A172 (cell line): Measurements from ENCODE around the gene PTMS. TPM values are rescaled to one million over a fixed set of nuclear protein-coding genes. Genes with fewer than 3 reads are reported as not detected.

Experiments used
- DNase-seq: peaks from one replicate; pipeline ENCODE4 v3.0.0-alpha.2; 2015; ENCODE audit warnings: low spot score
- total RNA-seq: library from RNA; depleted of rRNA; stranded (reverse); fragments of >200 nt; shearing (Covaris generic); gene quantifications from 2 replicates; pipeline ENCODE4 v1.2.3, GENCODE V29; 2014

PTMS gene
- total RNA-seq, 1 experiment from 2014 or later = 86.8 TPM

DNA sequence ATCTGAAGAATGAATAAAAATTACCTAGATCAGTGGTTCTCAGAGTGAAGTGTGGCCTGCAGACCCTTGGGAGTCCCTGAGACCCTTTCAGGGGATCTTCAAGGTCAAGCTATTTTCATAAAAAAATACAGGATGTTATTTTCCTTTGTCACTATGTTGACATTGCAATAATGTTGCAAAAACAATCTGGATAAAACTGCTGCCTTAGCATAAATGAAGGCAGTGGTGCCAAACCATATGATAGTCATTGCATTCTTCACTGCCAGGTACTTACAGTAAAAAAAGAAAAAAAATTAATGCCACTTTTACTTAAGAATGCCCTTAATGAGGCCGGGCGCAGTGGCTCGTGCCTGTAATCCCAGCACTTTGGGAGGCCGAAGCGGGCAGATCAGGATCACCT lies 21.1 kb downstream of the PTMS start:
- DNase-seq = no peak

DNA sequence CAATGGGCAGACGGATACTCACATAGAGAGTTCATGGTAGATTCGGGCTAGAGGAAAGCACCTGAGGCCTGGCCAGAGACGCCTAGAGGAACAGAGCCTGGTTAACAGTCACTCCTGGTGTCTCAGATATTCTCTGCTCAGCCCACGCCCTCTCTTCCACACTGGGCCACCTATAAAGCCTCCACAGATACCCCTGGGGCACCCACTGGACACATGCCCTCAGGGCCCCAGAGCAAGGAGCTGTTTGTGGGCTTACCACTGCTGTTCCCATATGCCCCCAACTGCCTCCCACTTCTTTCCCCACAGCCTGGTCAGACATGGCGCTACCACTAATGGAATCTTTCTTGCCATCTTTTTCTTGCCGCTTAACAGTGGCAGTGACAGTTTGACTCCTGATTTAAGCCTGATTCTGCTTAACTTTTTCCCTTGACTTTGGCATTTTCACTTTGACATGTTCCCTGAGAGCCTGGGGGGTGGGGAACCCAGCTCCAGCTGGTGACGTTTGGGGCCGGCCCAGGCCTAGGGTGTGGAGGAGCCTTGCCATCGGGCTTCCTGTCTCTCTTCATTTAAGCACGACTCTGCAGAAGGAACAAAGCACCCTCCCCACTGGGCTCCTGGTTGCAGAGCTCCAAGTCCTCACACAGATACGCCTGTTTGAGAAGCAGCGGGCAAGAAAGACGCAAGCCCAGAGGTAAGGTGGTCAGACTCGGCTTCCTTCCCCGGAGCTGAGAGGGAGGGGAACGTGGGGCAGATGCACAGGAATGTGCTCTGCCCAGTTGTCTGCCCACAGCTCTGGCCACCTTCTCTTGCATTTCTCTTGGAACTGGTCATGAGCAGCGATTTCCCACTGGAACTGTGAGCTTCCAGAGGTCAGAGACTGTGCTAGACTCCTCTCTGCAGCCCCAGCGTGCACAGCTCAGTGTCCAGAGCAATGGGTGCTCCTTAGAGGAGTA lies 23.1 kb downstream of the PTMS start, which contains the start of gene CD4:
CD4 (plus strand) TSS at position 557 of the 953 bp plus-strand sequence. CDS start 10,611 bp downstream, outside the sequence.
- DNase-seq = no peak

DNA sequence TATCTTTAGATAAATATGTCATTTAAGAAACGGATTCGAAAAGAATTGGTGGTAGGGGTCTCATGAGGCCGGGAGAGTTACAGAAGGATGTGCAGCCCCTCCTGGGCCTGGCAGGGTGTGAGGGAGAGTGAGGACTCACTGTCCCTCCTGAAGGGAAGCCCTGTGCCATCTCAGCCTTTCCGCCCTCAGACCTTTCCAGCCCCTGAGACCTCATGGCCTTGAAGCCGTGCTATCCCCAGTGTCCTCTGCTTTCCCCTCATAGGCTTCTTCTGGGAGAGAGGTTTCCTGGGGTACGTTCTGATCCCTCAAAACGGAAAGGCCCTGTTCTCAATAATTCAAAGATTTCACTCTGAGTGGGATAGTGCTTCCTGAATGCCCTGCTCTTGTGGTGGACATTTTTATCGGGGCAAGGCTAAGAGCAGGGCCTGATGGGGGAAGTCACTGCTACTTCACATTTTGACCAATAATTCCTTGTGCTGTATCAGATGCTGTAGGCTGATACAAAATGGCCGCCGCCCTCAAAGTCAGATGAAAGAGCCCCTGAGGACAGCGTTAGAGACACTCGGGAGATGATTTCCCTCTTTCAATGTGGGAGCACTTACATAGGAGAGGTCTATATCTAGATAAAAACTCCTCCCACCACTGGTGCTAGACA lies 24.5 kb downstream of the PTMS start:
- no peak for DNase-seq

DNA sequence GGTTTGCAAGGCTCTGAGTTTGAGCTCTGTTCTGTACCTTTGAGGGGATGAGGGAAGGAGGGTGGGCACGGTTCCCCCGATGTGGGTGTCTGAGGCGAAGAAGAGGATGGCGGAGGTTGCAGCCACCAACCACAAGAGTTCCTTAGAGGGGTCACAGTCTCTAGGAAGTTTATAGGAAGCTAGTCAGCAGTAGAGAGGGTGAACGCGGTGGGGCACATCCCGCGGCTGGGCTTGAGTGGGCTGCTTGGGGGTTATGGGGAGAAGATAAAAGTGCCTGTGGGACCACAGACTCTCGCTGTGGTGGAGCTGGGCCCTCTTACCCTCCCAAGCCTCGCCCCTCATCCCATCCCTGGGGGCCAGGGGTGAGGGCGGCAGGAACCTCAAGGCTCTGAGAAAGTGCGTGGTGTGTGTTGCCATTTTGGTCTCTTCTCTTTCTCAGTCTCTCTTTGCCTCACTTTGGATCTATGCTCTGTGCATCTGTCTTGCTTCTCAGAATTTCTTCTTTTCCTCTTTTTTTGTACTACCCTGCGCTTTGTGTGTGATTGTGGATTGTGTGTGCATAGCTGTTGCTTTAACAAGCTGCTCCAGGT lies 25.9 kb downstream of the PTMS start:
- no peak for DNase-seq

DNA sequence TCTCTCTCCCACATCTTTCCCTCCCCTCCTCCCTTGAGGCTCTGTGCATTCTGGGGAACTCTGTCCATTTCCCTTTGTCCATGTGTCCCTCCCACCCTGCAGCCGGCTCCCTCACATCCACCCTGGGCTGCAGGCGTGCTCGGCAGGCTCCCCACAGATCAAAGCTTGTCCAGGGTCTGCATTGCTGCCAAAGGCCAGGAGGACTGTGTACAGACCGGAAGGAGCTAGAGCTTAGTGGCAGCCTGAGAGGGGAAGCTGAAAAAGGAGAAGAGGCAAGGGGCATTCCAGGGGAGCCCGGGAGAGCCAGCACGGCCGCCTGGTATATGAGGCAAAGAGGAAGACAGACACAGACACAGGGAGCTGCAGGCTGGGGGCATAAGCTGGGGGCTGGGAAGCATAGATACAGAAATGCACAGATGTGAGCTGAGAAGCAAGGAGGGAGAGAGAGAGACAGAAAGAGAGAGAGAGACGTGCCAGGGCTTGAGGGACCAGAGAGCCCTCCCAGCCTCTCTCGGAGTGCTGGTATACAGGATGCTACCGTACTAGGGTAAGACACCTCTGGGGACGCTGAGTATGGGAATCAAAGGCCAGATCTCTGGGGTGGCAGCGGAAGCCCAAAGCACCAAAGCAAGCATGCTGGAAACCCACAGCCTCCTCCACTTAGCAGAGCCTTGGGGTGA lies 26.5 kb downstream of the PTMS start:
- DNase-seq = no peak

DNA sequence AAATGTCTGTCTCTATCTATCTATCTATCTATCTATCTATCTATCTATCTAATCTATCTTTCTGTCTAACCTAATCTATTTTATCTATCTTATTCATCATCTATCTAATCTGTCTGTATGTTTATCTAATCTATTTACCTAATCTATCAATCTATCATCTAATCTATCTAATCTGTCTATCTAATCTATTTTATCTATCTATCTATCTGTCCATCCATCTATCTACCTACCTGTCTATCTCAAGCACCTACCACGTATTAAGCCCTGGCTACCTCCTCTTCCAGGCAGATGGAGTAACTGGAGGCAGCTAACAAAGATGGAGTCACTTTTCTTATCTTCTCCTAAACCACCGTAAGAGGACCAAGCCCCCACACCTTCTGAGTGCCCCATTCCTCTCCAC lies 28.9 kb downstream of the PTMS start:
- no peak for DNase-seq

DNA sequence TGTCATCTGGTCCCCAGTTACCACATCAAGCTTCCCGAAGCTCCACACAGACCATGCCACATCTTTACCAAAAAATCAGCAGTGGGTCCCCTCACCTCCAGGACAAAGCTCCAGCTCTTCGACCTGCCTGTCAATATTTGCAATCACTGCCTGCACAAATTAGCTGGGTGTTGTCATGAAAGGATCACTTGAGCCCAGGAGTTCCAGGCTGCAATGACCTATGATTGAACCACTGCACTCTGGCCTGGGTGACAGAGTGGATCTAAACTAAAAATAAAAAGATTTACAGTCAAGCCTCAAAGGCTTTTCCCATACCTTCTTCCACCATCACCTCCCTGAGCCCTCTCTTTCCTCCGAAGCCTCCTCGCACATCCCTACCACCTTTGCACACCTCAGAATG lies 30.4 kb downstream of the PTMS start:
- no peak for DNase-seq

DNA sequence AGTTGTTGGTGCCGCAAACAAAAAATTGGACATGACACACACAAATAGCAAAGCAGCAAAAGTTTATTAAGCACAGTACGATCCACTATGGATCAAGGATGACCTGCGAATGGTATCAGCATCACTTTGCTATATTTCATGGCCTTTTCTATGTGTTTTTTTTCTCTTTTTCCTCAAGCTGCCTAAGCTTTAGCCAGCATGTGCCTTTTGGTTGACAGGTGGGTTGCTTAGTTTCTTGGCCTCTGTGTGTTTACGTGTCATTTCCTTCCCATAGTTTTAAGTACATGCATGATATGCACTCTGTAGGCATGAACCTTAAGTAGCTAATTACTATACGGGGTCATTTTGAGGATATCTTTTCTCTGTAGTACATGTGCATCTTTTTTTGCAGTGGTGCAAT lies 33.0 kb downstream of the PTMS start:
- no peak for DNase-seq

DNA sequence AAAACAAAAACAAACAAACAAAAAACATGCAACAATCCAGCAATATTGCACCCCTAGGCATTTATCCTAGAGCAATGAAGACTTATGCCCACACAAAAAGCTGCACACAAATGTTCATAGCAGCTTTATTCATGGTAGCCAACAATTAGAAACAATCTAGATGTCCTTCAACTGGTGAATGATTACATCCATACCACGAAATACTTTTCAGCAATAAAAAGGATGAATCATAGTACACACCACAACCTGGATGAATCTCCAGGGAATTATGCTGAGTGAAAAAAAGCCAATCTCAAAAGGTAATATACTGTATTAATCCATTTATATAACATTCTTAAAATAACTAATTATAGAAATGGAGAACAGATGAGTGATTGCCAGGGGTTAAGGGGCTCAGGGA lies 41.0 kb downstream of the PTMS start:
- no peak for DNase-seq

DNA sequence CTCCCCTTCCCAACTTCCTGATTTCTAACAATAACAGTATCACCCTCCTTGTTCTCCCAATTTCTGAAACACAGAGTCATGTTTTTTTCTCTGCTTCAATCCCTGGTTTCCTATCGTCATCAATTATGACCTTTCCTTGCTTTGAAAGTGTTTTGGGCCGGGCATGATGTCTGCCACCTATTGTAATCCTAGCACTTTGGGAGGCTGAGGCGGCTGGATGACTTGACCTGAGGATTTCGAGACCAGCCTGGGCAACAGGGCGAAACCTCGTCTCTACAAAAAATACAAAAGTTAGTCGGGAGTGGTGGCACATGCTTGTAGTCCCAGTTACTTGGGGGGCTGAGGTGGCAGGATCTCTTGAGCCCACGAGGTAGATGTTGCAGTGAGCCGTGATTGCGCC lies 42.9 kb downstream of the PTMS start:
- no peak for DNase-seq

DNA sequence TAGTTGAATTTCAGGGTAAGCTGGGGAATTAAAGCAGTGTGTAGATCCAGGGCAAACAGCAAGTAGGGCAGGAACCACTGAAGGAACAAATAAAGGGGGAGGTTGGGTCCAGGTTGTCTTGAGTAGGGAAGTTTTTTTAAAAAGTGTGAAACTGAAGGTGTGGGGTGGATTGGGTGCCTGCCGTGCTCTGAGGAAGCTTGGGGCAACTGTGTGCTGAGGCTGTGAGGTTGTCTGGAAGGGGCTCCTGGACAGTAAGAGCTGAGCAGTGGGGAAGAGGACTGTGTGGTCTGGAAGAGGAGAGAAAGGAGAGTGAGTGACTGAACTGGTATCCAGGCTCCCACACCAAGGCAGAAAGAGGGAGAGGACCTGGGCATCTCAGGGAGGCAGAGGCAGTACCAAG lies 44.6 kb downstream of the PTMS start:
- no peak for DNase-seq

DNA sequence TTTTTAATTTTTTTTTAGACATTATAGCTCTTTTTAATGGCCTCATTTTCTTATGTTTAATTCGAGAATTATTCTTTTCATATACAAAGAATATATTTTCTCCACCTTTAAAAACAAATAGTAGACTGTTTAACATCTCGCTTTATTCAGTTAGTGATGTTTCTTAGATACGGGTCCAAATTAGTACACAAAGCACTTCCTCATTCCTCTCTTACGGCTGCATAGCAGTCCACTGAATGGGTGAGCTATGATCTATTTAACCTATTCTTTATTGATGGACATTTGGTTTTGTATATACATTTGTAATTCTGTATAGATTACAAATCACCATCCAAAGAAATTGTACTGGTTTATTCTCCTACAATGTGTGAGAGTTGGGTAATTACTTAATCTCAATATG lies 47.2 kb downstream of the PTMS start:
- DNase-seq = no peak

DNA sequence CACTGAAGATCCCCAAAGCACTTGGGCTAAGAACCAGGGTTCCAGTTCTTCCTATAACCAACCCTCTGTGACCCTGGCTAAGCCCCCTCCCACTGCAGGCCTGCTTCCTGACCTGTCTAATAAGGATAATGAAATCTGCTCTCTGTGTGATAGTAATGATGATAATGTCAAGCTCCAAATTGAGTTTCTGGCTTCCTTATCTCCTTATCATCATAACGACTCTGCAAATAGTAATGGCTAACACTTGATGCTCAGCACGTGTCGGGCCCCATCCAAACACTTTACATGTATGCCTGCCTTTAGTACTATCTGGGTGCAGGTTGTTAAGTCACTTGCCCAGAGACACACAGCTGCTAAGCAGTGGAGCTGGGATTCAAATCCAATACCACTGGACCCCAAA lies 50.4 kb downstream of the PTMS start:
- no peak for DNase-seq

DNA sequence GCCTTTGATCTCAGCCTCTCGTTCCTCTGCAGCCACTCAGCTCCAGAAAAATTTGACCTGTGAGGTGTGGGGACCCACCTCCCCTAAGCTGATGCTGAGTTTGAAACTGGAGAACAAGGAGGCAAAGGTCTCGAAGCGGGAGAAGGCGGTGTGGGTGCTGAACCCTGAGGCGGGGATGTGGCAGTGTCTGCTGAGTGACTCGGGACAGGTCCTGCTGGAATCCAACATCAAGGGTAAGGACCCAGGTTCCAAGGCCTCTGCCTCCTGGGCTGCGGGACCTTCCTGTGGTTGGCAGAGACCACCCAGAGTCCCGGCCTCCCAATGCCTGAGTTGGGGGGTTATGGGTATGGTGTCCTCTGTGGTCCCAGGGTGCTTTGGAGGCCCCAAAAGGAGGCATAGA lies 50.9 kb downstream of the PTMS start:
- no peak for DNase-seq

DNA sequence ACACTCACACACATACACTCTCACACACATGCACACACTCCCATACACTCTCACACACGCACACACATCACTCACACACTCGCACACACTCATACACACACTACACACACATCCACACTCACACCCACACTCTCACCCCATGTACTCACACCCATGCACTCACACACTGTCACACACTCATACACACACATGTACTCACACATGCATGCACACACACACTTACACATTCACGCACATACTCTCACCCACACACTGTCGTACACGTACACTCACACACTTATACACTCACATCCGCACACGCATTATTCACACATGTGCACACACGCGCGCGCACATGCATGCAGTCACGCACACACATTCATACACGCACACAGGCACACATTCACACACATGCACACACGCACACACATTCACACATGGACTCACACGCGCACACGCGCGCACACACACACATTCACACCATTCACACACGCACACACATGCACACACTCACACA lies 51.5 kb downstream of the PTMS start:
- no peak for DNase-seq

DNA sequence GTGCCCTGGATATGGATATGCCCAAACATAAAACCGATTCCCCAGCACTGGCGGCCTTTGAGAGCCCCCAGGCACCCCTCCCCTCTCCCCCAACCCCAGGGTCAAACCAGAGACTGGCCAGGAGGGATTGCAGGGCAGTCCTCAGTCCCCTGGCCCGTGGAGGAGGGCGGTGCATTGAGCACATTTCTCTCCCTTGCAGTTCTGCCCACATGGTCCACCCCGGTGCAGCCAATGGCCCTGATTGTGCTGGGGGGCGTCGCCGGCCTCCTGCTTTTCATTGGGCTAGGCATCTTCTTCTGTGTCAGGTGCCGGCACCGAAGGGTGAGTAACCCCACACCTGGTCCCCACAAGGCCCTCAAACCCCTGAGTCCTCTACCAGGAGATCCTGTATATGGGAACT lies 52.1 kb downstream of the PTMS start:
- no peak for DNase-seq

DNA sequence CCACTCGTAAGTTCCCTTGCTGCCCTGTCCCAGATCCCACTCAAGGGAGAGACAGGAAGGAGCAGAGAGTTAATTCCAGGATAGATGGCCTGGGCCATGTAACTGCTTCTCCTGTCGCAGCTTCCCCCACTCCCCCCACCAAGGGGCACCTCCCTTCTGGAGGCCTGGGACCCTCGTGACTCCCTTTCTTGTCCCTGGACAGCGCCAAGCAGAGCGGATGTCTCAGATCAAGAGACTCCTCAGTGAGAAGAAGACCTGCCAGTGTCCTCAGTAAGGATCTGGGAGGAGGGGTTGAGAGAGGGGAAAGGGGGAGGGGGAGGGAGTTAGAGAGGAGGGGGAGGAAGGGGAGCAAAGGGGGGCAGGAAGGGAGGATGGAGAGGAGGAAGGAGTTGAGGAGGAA lies 52.5 kb downstream of the PTMS start:
- DNase-seq = no peak

DNA sequence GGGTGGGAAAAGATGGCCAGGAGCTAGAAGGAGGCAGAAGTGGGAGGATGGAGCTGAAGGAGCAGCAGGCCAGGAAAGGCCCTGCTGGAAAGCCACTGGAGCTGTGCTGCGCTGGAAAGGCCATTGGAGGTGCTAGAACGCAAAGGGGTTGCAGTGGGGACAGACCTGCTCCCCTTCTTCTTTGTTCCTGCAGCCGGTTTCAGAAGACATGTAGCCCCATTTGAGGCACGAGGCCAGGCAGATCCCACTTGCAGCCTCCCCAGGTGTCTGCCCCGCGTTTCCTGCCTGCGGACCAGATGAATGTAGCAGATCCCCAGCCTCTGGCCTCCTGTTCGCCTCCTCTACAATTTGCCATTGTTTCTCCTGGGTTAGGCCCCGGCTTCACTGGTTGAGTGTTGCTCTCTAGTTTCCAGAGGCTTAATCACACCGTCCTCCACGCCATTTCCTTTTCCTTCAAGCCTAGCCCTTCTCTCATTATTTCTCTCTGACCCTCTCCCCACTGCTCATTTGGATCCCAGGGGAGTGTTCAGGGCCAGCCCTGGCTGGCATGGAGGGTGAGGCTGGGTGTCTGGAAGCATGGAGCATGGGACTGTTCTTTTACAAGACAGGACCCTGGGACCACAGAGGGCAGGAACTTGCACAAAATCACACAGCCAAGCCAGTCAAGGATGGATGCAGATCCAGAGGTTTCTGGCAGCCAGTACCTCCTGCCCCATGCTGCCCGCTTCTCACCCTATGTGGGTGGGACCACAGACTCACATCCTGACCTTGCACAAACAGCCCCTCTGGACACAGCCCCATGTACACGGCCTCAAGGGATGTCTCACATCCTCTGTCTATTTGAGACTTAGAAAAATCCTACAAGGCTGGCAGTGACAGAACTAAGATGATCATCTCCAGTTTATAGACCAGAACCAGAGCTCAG lies 53.2 kb downstream of the PTMS start:
- DNase-seq = no peak

DNA sequence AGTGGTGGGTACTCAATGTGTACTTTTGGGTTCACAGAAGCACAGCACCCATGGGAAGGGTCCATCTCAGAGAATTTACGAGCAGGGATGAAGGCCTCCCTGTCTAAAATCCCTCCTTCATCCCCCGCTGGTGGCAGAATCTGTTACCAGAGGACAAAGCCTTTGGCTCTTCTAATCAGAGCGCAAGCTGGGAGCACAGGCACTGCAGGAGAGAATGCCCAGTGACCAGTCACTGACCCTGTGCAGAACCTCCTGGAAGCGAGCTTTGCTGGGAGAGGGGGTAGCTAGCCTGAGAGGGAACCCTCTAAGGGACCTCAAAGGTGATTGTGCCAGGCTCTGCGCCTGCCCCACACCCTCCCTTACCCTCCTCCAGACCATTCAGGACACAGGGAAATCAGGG lies 54.0 kb downstream of the PTMS start:
- DNase-seq = no peak
